Fibroblast of lung (primary cell): ENCODE data around the gene THSD7A.

Experiments used
- CTCF ChIP-seq, 2 donors: IDR thresholded peaks in 1 of 2; conservative IDR thresholded peaks in 1 of 2; 1 replicate in 1 of 2; 2 replicates in 1 of 2; pipeline ENCODE4 v1.5.1; 2011 to 2012; ENCODE audit warnings: low read length in 2 of 2, control low read depth in 1 of 2, inconsistent platforms in 1 of 2, low read depth in 1 of 2, mild to moderate bottlenecking in 1 of 2
- EZH2 ChIP-seq: IDR thresholded peaks from 2 replicates; pipeline ENCODE4 v1.5.1; 2012; ENCODE audit warnings: low read length, control low read depth, mild to moderate bottlenecking; ENCODE audit errors: missing control alignments

GRCh38 chr7:11332865-11333228 is 499.2 kb downstream of the THSD7A start:
- TF ChIP-seq CTCF (conservative IDR thresholded peaks at IDR 0.05 in 1 of 2, IDR thresholded peaks at IDR 0.05 in 1 of 2; ENCODE audit: low read depth in 1 of 2, low read length in 2 of 2), result no peak
- TF ChIP-seq EZH2, result no peak
